GM18907 (cell line): ENCODE results near the gene CGB1.
"Not testable (repeated sequence)": the region's sequence is repeated elsewhere in the genome, so short reads cannot be mapped to it uniquely, and the experiment has no call there.

Source experiments
- ATAC-seq: cut with Tn5 transposase; IDR thresholded peaks from one replicate; pipeline ENCODE4 v1.9.1; 2021; ENCODE audit warnings: mild to moderate bottlenecking, moderate library complexity; ENCODE audit not compliant: unreplicated experiment

The CGB1 gene

DNA sequence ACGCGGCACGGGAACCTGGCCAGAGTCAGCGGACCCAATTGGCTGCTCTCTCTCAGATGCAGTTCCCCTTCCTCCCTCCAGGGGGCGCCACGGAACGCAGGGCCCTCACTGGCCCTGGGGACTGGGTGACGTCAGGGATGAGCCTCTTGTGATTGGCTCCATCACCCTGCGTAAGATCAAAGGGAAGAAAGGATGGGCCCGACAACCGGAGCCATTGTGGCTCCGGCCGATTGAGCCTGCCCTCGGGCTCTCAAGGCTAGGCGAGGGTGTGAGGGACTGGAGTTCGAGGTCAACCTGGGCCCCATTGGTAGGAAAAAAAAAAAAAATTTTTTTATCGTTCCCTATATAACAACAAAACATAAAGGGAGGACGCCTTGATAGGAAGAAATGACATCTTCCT, at the start of gene CGB1:
CGB1 (minus strand) TSS at position 81 of the 400 bp plus-strand sequence. CDS start 184 bp downstream, outside the sequence.
- ATAC-seq = not testable (repeated sequence)

- no peak for ATAC-seq
Measured at GRCh38 chr19:49086296-49086695, 49.6 kb upstream of the CGB1 start.

DNA sequence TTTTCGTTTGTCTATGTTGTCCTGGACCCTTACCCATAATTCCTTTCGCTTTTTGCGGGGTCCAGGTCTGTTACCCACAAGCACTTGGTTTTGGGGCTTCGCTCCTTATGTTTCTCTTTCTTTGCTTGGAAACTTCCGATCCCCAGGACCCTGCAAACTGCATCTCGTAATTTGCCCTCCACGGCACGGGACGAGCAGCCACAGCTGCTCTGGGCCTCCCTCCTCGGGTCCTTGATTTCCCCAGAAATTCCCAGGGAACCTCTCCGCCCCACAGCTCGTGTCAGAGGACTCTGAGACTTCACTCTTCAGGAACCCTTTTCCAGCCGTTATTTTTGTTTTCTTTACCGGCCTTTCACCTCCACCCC, 49.2 kb upstream of the CGB1 start:
- ATAC-seq = no peak

- peak; percentile 80 for ATAC-seq
Measured at GRCh38 chr19:49085020-49085867, 48.5 kb upstream of the CGB1 start, which contains the start of gene SNRNP70. TSS of gene SNRNP70 (plus strand) at chr19:49085451. CDS start at chr19:49086415, 964 bp downstream.

GRCh38 chr19:49084206-49085019, 47.7 kb upstream of the CGB1 start:
- ATAC-seq = no peak

DNA sequence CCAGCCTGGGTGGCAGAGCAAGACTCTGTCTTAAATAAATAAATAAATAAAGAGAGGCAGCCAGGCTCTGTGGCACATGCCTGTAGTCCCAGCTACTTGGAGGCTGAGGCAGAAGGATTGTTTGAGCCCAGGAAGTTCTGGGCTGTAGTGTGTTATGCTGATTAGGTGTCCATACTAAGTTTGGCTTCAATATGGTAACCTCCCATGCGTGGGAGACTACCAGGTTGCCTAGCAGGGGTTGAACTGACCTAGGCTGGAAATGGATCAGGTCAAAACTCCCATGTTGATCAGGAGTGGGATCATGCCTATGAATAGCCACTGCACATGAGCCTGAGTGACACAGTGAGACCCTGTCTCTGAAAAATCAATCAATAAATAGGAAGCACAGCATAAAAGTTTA, 44.6 kb upstream of the CGB1 start:
- ATAC-seq = no peak

- ATAC-seq = no peak
Measured at GRCh38 chr19:49080392-49080791, 43.7 kb upstream of the CGB1 start.

DNA sequence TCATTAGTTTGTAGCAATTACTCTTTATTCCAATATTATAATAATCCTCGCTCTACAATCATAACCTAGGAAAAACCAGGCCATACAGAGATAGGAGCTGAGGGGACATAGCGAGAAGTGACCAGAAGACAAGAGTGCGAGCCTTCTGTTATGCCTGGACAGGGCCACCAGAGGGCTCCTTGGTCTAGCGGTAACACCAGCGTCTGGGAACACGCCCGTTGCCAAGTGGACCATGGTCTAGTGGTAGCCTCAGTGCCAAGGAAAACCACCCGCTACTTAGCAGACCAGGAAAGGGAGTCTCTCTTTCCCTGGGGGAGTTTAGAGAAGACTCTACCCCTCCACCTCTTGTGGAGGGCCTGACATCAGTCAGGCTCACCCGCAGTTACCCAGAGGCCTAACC, 38.2 kb upstream of the CGB1 start:
- not testable (repeated sequence) for ATAC-seq

- no peak for ATAC-seq
Measured at GRCh38 chr19:49073514-49074378, 37.1 kb upstream of the CGB1 start.

GRCh38 chr19:49071860-49072547, 35.3 kb upstream of the CGB1 start:
- no peak for ATAC-seq

DNA sequence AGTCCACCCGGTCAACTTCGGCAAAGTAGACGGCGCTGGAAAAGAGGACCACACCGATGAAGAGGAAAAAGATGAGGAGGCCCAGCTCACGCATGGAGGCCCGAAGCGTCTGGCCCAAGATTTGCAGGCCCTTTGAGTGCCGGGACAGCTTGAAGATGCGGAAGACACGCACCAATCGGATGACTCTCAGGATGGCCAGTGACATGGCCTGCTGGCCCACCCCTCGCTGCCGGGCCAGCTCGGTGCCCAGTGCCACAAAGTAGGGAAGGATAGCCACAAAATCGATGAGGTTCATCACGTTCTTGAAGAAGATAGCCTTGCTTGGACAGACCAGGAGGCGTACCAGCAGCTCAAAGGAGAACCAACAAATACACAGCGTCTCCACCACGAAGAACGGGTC, 33.7 kb upstream of the CGB1 start:
- ATAC-seq = no peak

- ATAC-seq = no peak
Measured at GRCh38 chr19:49069026-49069425, 32.3 kb upstream of the CGB1 start.

DNA sequence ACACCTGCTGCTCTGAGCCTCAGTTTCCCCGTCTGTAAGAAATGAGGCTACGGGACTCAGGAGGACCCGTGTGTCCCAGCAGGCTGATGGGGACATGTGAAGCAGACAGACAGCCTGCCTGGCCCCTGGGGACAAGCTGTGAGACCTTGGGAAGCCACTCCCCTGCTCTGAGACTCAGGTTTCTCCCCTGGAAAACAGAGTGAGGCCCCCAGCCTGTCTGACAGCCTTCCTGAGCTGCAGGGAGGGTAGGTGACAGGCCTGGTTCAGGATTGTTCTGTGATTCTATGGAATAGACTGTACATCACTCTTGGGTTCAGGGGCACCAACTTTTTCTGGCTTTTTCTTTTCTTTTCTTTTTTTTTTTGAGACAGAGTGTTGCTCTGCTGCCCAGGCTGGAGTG, 30.9 kb upstream of the CGB1 start:
- ATAC-seq = no peak

GRCh38 chr19:49065905-49066512, 29.3 kb upstream of the CGB1 start:
- ATAC-seq = no peak

- no peak for ATAC-seq
Measured at GRCh38 chr19:49064768-49065611, 28.3 kb upstream of the CGB1 start, which contains the start of gene NTF4. TSS of gene NTF4 (minus strand) at chr19:49064818. CDS start at chr19:49061997, 2,821 bp downstream.

DNA sequence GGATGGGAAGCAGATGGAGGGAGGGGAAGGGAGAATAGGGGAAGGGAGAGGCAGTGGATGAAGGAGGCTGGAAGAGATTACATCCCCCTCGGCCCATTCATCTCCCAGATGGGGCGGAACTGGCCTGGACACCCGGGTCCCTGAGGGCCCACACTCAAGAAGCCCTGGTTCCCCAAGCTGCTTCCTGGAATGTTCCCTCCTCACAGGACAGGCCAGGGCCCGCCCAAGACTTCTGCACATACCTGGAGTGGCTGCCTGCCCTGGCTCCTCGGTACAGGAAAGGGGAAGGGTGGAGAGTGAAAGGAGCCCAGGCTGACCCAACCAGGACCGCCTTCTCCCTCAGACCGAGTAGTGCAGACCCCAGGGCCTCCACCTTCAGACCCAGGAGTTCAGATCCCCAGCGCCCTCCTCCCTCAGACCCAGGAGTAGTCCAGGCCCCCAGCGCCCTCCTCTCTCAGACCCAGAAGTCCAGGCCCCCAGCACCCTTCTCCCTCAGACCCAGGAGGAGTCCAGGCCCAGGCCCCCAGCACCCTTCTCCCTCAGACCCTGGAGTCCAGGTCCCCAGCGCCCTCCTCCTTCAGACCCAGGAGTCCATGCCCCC, 27.4 kb upstream of the CGB1 start:
- ATAC-seq = no peak

DNA sequence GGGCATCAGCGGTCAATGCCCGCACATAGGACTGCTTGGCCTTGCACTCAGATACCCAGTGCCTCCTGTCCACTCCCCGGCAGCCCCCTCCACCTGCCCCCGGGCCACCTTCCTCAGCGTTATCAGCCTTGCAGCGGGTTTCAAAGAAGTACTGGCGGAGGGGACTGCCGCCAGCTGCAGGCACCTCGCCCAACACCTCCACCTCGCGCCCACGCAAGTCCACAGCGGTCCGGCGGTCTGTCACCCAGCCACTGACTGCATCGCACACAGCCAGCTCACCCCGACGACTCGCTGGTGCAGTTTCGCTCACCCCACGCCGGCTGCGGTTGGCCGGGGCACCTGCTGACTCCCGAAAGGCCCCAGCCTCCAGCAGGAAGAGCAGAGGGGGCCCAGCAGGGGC, 24.8 kb upstream of the CGB1 start:
- no peak for ATAC-seq

DNA sequence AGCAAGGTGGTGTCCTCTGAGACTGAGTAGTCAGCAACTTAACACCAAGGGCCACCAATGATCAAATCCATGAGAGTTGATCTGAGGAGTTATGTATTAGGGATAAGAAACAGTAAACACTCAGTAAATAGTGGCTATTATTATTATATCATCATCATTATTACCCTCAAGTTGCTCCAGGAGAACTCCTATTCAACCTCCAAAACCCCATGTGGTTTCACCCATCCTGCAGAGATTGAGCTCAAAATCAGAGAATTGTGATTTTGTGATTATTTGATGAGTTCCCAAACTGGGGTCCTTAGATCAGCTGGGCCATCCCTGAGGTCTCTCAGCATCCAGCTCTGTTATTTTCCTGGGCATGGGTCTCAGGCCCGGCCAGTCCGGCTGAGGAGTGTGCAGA, 24.3 kb upstream of the CGB1 start:
- ATAC-seq = no peak

GRCh38 chr19:49059053-49059452, 22.4 kb upstream of the CGB1 start:
- no peak for ATAC-seq
